PC-9 (cell line): ENCODE data around the gene MINDY4. TPM values are rescaled to one million over a fixed set of nuclear protein-coding genes. Genes with fewer than 3 reads are reported as not detected.

Experiments used
- BruUV-seq: library from RNA; stranded (reverse); fragments of 400-500 nt; replicated peaks from 2 replicates; lab custom pipeline; 2021; lab: Mats Ljungman, UMichigan
- CTCF ChIA-PET: fragments of 300-600 bp; sonication (Branson Sonifier 250); formaldehyde crosslinking; loops from one replicate; lab custom pipeline; 2022; ENCODE audit warnings: antibody characterized with exemption; lab: Charles Lee
- POLR2A ChIA-PET: fragments of 300-600 bp; sonication (Branson Sonifier 250); formaldehyde crosslinking; loops from one replicate; lab custom pipeline; 2022; ENCODE audit warnings: antibody characterized with exemption; ENCODE audit not compliant: unreplicated experiment; lab: Charles Lee
- DNase-seq, 2 experiments: peaks; one replicate each; pipeline versions ENCODE4 v3.0.0 to v3.0.0-alpha.2; 2015 to 2022; ENCODE audit warnings: mixed read lengths in 1 of 2
- H2AFZ ChIP-seq: fragments of 200-600 bp; sonication (generic); 2 replicates; pipeline ENCODE4 v1.8.1; 2017; ENCODE audit warnings: antibody characterized with exemption
- H3F3A ChIP-seq: fragments of 200-600 bp; sonication (generic); 2 replicates; pipeline ENCODE4 v1.8.1; 2017; ENCODE audit warnings: antibody characterized with exemption, mild to moderate bottlenecking, low read depth; ENCODE audit not compliant: insufficient read depth
- H3K27ac ChIP-seq: fragments of 200-600 bp; sonication (generic); 2 replicates; pipeline ENCODE4 v1.6.1; 2016; ENCODE audit warnings: mixed run types
- H3K27me3 ChIP-seq: fragments of 200-600 bp; sonication (generic); 2 replicates; pipeline ENCODE4 v1.6.1; 2016; ENCODE audit warnings: low read depth, mixed run types; ENCODE audit not compliant: insufficient read depth
- H3K36me3 ChIP-seq: fragments of 200-600 bp; sonication (generic); 2 replicates; pipeline ENCODE4 v1.6.1; 2016; ENCODE audit warnings: low read depth, mixed run types
- H3K4me1 ChIP-seq: fragments of 200-600 bp; sonication (generic); replicated peaks from 2 replicates; pipeline ENCODE4 v1.6.1; 2016; ENCODE audit warnings: mixed run types; ENCODE audit not compliant: insufficient read depth
- H3K4me2 ChIP-seq: fragments of 200-600 bp; sonication (generic); 2 replicates; pipeline ENCODE4 v1.6.1; 2017; ENCODE audit warnings: mixed run types
- H3K4me3 ChIP-seq: fragments of 200-600 bp; sonication (generic); 2 replicates; pipeline ENCODE4 v1.6.1; 2016; ENCODE audit warnings: mixed run types
- H3K79me2 ChIP-seq: fragments of 200-600 bp; sonication (generic); 2 replicates; pipeline ENCODE4 v1.6.1; 2017; ENCODE audit warnings: low read depth, mixed run types
- H3K9me2 ChIP-seq: fragments of 200-600 bp; sonication (generic); 2 replicates; pipeline ENCODE4 v1.8.1; 2017; ENCODE audit warnings: mild to moderate bottlenecking; ENCODE audit not compliant: insufficient read depth
- H3K9me3 ChIP-seq: fragments of 200-600 bp; sonication (generic); 2 replicates; pipeline ENCODE4 v1.8.1; 2016; ENCODE audit warnings: low read depth; ENCODE audit not compliant: insufficient read depth
- H4K20me1 ChIP-seq: fragments of 200-600 bp; sonication (generic); 2 replicates; pipeline ENCODE4 v1.8.1; 2017; ENCODE audit not compliant: insufficient read depth
- CTCF ChIP-seq: fragments of 200-600 bp; sonication (generic); conservative IDR thresholded peaks from 2 replicates; pipeline ENCODE4 v1.6.1; 2017; ENCODE audit warnings: mixed run types, antibody characterized with exemption, mild to moderate bottlenecking, moderate library complexity
- EZH2 ChIP-seq: fragments of 200-600 bp; sonication (generic); IDR thresholded peaks from 2 replicates; pipeline ENCODE4 v1.8.0; 2017; ENCODE audit warnings: antibody characterized with exemption, low read depth
- intact Hi-C: fragments of 100-400 bp; cut with micrococcal nuclease; formaldehyde crosslinking; loops from one replicate; pipeline ENCODE4 v1.10.0; 2022; ENCODE audit not compliant: unreplicated experiment
- total RNA-seq: library from RNA; stranded (reverse); gene quantifications from 2 replicates; pipeline ENCODE4 v1.2.3, GENCODE V29; 2021

MINDY4 gene
- total RNA-seq, 1 experiment from 2014 or later: 14.8 TPM

DNA sequence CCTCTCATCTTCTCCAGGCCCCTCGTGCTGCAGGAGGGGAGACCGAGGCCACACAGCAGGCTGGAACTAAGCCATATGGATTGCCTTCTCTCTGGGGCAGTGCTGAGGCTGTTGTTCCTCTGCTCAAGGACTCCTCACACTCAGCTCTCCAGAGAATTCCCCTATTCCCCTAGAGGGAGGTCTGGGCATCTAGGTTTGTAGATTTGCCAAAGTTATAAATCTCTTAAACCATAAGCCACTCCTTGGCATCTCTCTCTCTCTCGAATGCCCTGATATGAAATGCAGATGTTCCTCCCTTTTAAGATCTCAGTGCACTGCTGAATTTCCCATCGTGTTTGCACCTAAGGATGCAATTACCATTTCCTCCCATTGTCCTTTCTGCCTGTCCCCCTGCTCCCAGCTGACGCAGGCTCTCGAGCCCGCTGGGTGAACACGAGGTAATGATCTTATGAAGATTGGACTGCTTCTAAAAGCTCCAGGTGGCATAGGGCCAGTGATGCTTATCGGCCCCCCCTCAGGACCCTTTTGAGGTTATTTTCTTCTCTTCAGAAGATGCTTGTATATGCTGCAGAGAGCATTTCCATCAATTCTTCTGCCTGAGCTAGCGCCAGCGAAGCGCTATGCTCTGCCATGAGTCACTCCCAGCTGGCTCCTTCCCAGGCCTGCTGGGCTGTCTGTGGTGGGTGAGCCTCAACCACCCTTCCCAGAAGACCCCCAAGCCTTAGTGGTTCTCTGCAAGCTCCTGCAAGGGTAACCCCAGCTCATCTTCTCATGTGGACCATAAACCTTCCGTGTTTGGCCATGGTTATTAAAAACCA is 98.8 kb downstream of the MINDY4 start:
- Histone ChIP-seq H2AFZ (no peak overlapping the region), H3K9me3 (no peaks in the 10 kb centered on the region), H3K36me3 (no peaks in the 10 kb centered on the region), H3K4me1 (no peaks in the 10 kb centered on the region), H3K27ac (no peak overlapping the region), H3K4me2 (no peak overlapping the region), H3F3A (no peaks in the 10 kb centered on the region), H3K79me2 (no peaks in the 10 kb centered on the region), H3K9me2 (no peaks in the 10 kb centered on the region), H4K20me1 (no peaks in the 10 kb centered on the region), H3K27me3 (no peaks in the 10 kb centered on the region), H3K4me3 (no peak overlapping the region)
- ChIA-PET CTCF (no interaction called here), POLR2A (no interaction called here)
- no TSS peak for BruUV-seq
- intact Hi-C loops: no loop called here
- no peak for DNase-seq
- TF ChIP-seq CTCF (no peak), EZH2 (no peak)

DNA sequence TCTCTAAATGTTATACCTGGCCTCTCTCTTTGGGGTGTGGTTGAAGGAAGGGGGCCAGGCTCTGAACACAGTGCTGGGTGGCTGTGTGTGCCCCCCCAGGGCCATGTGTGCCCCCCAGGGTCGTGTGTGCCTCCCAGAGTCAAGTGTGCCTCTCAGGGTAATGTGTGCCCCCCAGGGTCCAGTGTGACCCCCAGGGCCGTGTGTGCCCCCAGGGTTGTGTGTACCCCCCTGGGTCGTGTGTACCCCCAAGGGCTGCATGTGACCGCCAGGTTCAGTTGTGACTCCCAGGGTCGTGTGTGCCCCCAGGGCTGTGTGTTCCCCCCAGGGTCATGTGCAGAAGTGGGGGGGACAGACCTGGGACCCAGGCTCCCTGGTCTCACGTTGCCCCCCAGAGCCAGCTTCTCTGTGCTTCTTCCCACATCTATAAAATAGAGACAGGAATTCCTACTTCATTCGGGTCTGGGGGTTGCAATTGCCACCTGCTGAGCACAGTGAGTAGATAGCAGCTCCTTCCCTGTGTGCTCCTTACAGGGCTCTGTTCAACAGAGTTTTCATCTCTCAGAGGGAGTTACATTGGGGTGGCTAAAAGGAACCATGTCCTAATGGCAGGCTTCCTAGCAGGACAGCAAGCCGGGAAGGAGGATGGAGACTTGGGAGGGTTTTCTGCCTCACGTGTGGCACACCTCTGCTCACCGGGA is 99.8 kb downstream of the MINDY4 start:
- Histone ChIP-seq H2AFZ (no peak overlapping the region), H3F3A (no peaks in the 10 kb centered on the region), H3K4me3 (no peak overlapping the region), H3K36me3 (no peaks in the 10 kb centered on the region), H3K27ac (no peak overlapping the region), H3K79me2 (no peaks in the 10 kb centered on the region), H4K20me1 (no peaks in the 10 kb centered on the region), H3K27me3 (no peaks in the 10 kb centered on the region), H3K9me3 (no peaks in the 10 kb centered on the region), H3K9me2 (no peaks in the 10 kb centered on the region), H3K4me2 (no peak overlapping the region), H3K4me1 (no peaks in the 10 kb centered on the region)
- DNase-seq: no peak
- ChIA-PET POLR2A (no interaction called here), CTCF (no interaction called here)
- TF ChIP-seq CTCF (no peak), EZH2 (no peak)
- no TSS peak for BruUV-seq
- intact Hi-C loops: no loop called here

GRCh38 chr7:30871655-30872054 is 100.4 kb downstream of the MINDY4 start:
- H3K36me3 ChIP-seq: no peaks in the 10 kb centered on the region
- BruUV-seq: no TSS peak
- no peaks in the 10 kb centered on the region for H3K79me2 ChIP-seq
- H3F3A ChIP-seq: no peaks in the 10 kb centered on the region
- ChIA-PET CTCF (no interaction called here), POLR2A (no interaction called here)
- DNase-seq: no peak
- no peaks in the 10 kb centered on the region for H3K9me3 ChIP-seq
- H3K27me3 ChIP-seq: no peaks in the 10 kb centered on the region
- H3K4me3 ChIP-seq: no peak overlapping the region
- no peaks in the 10 kb centered on the region for H3K9me2 ChIP-seq
- intact Hi-C loops: no loop called here
- no peaks in the 10 kb centered on the region for H4K20me1 ChIP-seq
- H3K4me2 ChIP-seq: no peak overlapping the region
- no peak overlapping the region for H3K27ac ChIP-seq
- H3K4me1 ChIP-seq: no peaks in the 10 kb centered on the region
- TF ChIP-seq CTCF (no peak), EZH2 (no peak)
- H2AFZ ChIP-seq: no peak overlapping the region
